T-helper 2 cell treated with Interferon-gamma antibody and Interleukin-4, amounts not matched to agents 100 ng/mL and 5 ng/mL, for 36 hours (primary cell): ENCODE data around the gene TBK1. TPM values are rescaled to one million over a fixed set of nuclear protein-coding genes. Genes with fewer than 3 reads are reported as not detected.

ENCODE experiments used
- intact Hi-C: fragments of 100-400 bp; cut with micrococcal nuclease; formaldehyde crosslinking; loops from one replicate; pipeline ENCODE4 v1.15.1; 2023
- total RNA-seq: library from RNA; stranded (reverse); gene quantifications from 2 replicates; pipeline ENCODE4 v1.2.3, GENCODE V29; 2022

TBK1 gene
- total RNA-seq, 1 donor from 2014 or later = 39.1 TPM

DNA sequence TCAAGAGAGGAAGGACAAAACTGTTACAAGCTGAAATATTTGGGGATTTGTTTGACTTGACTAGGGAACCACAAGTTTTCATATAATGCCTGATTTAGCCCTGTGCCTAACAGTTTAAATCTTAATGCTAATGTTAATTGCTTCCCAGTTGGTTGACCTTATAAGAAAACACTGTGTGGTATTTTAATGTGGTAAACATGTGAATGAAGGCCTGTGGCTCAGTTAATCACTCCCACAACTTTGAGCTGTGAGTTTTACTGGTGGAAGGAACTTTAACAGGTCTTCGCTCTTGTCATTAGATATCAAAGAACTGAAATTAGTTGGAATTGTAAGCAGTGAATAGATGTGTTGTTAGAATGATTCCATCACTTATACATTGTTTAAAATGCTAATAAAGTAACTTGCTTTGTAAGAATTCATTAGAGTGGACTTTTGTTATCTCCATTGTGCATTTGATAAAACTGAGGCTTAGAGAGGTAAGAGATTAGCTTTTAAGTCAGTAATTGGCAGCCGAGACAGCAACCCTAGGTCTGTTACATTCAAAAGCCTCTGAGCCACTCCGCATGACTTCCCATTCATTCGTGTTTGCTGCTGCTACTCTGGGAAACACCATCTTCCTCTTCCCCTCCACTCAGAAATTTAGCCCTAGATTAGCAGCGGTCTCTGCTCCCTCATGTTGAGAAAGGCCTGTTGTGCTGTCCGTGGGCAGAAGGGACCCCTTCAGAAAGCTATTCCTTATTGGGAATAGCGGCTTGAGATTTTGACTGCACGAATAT is 1.0 kb upstream of the TBK1 start:
- intact Hi-C loops = loop anchor here (5.0 kb wide), 2 partner anchors 41 to 216 kb away; no protein-coding TSS in a partner anchor

DNA sequence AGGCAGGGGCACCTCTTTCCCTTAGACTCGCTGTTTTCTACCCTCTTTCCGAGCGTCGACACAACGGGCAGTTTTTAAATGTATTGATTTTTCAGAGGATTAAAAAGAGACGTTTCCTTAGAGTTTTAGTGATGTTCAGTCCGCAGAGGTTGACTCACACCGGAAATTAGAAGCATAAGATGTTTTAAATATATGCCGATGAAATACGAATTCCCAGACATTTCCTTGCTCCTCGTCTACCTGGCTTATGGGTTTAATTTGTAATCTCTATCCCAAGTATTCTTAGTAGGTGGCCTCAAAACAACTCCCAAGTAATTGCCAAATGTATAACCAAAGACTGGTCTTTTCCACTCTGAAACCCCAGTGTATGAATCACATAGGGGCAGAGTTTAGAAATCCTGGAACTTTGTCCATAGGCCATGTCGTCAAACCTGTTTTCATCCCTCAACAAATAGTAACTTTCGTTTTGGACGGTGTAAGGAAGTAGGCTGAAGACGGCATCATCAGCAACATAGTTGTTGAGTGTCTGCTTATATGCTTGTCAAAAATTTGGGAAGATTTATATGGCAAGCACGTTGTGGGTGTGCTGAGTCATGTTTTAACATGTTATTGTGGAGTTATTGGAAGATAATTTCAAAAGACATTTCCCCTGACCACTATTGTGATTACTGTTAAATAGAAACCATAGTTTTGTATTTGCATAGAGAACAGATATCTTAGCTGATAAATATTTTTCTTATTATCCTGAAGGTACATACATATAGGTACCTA is 824 bp downstream of the TBK1 start:
- intact Hi-C loops = loop anchor here (1.0 to 5.0 kb wide), 3 partner anchors 40 to 215 kb away; partner anchors contain the start of gene XPOT

DNA sequence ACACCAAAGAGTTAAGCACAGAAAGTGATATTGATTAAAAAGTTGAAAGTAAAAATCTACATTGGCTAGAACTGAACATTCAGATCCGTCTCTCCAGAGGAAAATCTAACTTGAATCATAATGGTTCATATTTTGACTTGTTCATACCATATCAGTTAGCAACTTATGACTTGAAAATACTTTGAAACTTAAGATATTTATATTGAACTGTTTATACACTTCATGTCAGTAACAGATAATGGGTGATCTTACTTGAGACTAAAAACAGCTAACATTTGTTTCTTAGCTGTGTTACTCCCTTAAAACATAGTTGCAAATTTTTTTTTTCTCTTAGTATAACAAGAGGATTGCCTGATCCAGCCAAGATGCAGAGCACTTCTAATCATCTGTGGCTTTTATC is 3.6 kb downstream of the TBK1 start:
- intact Hi-C loops = loop anchor here (5.0 kb wide), 2 partner anchors 157 to 233 kb away; partner anchors contain the start of genes KICS2 and RASSF3

DNA sequence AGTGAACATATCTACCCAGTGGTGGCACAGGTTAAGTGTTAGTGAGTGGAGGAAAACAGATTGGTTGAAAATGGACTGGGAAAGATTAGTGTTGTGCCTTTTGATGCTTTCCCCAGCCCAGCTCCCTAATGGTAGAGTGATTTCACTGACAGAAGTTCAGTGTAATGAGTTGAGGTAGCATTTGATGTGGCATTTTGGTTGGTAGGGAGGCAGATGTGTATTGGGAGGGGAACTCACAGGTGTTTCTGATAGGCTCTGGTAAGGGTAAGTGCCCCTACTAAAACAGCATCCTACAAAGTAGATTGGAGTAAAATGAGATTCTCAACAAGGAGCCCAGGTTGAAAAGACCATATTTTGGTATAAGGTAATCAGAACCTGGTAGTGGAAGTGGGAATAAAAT is 4.2 kb downstream of the TBK1 start:
- intact Hi-C loops = loop anchor here (5.0 kb wide), 2 partner anchors 156 to 234 kb away; partner anchors contain the start of genes KICS2 and RASSF3

DNA sequence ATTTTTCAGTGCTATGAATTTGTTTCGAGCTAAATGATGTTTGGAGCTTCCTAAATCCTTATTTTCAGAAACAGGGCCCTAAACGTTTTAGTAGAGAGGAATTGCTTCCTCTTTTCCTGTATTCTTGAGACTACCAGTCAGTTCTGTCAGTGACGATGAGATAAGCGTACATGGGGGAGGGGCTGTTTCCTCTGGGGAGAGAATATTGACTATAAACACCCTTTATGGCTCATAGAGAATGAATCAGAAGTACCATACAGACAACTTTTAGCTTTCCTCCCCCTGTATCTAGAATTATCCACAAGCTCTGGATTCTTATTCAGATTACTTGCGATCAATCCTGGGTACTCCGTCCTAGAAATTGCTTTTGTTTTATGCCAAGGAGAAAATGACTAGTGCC is 5.1 kb downstream of the TBK1 start:
- intact Hi-C loops = loop anchor here (5.0 kb wide), 2 partner anchors 155 to 235 kb away; partner anchors contain the start of genes KICS2 and RASSF3

DNA sequence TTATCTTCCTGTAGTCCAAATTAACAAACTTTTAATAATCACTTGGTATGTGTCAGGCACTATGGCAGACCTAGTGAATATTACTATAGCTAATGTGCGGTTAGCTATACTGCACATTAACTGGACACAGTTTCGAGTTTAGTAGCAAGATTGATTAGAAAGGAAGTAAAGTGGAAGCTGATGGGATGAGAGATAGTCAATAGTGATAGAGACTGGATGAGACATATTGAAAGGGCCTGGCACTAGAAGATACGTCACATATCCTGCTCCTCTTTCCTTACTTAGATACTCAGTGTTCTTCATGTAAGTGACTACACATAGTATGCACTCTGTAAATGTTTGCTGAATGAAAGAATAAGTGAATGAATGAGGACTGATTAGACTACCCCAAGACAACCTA is 5.5 kb downstream of the TBK1 start:
- intact Hi-C loops = loop anchor here (5.0 kb wide), 2 partner anchors 155 to 235 kb away; partner anchors contain the start of genes KICS2 and RASSF3

DNA sequence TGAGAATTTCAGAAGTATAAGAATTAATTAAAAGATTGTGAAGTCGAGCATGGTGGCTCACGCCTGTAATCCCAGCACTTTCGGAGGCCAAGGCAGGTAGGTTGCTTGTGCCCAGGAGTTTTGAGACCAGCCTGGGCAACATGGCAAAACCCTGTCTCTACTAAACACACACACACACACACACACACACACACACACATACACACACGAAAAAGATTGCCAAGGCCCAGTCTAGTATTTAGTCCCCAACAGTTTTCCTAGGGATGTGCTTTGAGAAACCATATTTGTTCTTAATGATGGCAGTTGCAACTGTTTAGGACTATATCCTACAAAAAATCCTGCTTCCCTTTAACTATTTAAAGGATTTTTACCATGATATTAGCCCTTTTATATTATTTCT is 6.0 kb downstream of the TBK1 start:
- intact Hi-C loops = loop anchor here (5.0 kb wide), 2 partner anchors 154 to 236 kb away; partner anchors contain the start of genes KICS2 and RASSF3

DNA sequence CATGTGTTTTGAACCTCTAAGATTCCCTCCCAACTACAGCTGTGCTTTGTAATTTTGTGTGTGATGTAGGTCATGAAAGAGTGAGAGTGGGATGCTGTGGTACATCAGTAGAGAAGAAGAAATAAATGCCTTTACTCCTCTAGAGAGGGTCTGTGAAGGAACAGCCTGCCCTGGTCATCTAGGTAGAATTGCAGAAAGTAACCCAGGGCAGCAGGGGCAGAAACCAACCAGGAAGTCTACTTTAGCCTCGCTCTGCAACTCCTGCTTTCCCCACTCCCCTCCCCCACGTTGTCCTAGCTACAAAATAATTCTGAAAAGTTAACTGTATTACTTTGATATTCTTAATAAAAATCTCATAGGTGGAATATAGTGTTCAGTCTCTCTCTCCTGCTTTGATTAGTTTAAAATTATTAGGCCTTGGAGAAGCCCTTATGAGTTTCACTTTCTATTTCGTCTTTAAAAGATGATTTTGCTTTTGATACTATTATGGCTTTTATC is 7.5 kb downstream of the TBK1 start:
- intact Hi-C loops = loop anchor here (5.0 kb wide), 2 partner anchors 153 to 237 kb away; partner anchors contain the start of genes KICS2 and RASSF3

DNA sequence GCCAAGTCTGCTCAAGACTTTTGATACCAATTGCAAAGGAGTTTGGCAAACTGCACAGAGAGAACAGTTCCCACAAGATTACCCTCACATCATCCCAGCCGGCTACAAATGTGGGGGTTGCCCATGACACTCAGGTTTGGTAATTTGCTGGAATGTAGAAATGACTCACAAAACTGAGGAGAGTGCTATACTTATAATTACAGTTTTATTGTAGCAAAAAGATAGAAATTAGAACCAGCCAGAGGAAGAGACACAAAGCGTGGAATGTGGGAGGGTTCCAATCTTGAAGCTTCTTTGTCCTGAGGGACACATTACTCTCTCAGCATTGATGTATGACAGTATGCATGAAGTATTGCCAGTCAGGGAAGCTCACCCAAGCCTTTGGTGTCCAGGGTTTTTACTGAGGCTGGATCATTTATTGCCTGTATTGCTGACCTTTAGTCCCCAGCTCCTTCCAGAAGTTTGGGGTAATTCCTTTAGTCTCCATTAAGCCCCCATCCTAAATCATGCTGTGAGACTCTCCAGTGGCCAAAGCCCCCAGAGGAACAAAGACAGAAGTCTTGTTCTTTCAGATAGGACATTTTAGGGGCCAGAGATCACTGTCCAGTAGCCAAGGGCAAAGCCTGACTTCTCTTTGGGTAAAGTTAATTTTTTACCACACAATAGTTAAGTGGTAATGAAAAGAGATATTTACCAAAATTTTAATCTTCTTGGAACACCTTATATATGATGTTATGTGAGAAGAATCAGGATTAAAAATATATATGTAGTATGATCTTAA is 9.9 kb downstream of the TBK1 start:
- intact Hi-C loops = no loop called here

DNA sequence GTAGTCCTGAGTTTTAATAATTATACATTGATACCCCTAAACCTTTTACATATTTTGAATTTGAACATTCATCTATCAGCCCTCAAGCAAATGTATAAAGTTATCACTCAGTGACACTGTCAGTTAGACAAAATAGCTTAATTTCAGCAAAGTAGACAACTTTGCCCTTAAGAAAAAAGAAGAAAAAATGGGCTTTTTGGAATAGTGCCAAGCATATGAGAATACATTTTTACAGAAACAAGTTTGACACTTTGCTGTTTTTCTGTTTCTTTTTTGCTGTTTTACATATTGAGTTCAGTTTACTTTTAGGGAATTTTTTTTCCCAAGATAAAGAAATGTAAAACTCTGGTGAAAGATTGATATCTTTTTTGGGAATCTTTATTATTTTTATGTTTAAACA is 14.3 kb downstream of the TBK1 start:
- intact Hi-C loops = no loop called here

DNA sequence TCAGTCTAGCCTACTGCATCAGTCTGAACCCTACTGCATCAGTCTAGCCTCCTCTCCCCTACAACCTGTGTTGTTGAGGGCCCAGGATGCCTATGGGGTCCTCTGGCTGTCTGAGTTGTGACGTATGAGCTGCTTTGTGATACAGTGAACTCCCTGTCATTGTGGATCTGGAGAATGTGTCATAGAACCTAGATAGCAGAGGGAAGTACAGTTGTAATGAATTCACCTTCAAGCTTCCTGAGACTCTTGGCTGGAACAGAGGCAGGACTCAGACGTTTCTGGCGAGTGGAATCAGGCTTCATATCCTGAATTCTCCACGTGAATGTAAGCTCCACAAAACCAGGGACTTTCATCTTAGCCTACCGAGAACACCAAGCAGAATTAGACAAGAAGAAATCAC is 17.0 kb downstream of the TBK1 start:
- intact Hi-C loops = no loop called here

DNA sequence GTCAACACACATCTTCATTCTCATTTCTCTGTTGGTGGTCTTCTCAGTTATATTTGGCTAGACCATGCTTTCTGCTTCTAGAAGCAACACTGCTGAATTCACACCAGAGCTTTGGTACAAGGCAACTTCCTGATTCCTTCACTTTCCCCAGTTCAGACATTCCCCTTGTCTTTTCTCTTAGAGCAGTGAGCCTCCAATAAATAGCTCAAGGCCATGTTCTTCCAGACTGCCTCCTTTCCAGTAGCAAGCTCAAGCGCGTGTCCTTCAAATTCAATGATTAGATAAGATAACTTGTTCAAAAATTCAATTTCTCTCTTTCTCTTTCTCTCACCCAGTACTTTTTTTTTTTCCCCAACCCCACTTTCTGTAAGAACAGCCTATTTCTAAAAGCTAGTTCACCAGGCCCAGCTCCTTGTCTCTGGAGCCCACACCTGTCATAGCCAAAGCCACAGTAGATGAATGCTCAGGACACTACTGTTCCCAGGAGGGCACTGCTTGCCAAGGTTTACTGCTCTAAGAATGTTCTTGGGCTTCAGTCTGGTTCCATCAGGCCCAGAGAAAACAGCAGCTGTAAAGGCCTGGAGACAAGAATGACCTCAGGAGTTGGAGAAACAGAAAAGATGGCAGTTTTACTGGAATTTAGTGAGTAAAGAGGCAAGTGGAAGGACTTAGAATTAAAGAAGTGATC is 17.7 kb downstream of the TBK1 start:
- intact Hi-C loops = no loop called here

DNA sequence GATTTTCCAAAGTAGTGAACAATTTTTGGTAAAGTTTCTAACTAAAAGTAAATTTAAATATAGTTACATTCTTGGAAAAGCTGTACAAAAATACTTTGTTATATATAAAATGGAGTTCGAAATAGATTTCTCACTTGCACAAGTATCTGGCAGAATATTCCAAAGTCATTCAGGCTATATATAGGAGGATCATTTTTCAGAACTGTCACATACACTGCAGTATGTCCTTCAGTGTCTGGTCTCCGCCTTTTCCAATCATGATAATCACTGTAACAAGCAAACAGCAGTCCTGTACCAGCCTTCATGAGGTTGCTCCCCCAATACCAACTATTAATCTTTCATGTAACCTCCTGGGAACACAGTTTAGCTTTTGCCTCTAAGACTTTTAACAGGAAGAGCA is 18.6 kb downstream of the TBK1 start:
- intact Hi-C loops = no loop called here

DNA sequence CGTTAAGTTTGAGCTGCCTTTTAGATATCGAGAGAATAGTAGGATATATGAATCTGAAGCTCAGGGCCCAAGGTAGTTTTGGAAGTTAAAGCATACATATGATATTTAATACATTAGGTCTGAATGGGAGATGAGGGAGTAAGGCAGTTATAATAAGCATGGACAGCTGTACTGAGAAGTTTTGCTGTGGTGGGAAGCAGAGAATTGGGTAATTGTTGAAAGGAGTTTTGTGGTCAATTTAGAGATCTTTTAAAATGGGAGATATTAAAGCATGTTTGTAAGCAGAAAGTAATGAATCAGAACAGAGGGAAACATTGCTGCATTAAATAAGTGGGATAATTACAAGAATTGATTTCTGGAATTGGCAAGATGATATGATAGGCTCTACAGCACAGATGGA is 21.3 kb downstream of the TBK1 start:
- intact Hi-C loops = no loop called here

DNA sequence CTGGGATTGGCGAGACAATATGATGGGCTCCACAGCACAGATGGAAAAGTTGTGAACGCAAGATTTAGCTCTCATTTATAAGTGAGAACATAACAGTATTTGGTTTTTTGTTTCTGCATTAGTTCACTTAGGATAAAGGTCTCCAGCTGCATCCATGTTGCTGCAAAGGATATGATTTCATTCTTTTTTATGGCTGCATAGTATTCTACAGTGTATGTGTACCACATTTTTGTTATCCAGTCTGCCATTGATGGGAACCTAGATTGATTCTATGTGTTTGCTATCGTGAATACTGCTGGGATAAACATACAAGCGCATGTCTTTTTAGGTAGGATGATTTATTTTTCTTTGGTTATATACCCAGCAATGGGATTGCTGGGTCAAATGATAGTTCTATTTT is 23.6 kb downstream of the TBK1 start:
- intact Hi-C loops = no loop called here

DNA sequence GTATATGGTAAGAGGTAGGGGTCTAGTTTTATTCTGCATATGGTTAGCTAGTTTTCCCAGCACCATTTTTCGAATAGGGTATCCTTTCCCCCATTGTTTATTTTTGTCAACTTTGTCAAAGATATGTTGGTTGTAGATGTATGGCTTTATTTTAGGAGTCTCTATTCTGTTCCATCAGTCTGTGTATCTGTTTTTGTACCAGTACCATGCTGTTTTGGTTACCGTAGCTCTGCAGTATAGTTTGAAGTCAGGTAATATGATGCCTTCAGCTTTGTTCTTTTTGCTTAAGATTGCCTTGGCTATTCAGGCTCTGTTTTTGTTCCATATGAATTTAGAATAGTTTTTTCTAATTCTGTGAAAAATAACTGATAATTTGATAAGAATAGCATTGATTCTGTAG is 24.9 kb downstream of the TBK1 start:
- intact Hi-C loops = no loop called here

DNA sequence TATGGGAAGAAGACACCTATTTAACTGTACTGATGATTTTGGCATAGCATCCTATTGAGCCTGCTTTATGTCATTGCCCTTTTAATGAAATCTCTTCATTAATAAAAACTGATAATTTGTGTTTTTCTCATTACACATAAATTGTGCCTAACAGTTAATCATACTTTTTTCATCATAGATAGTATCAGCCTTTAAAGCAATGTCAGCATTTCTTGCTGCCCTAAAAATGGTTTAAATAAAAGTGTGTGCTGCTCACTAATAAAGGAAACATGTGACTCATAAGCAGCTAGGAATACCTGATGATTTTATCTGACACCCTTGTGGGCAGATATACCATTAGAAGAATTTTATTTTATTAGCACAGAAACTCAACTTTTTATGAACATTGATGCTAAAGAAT is 26.7 kb downstream of the TBK1 start:
- intact Hi-C loops = no loop called here

DNA sequence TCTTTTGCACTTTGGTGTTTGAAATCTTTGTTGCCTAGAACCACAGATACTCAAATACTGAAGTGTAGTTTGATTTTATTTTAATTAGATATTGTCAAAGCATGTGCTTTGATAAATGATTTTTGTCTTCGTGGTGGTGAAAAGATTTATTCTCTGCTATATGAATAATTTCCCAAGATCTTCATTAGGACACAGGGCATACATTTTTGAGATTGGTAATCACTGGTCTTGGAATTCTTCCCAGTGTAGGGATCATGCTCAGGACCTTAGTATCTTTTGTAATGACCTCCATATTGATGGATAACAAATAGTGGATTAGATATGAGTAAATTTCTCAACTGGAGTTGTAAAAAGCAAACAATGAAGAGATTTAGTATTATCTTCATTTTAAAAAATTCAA is 28.2 kb downstream of the TBK1 start:
- intact Hi-C loops = no loop called here

DNA sequence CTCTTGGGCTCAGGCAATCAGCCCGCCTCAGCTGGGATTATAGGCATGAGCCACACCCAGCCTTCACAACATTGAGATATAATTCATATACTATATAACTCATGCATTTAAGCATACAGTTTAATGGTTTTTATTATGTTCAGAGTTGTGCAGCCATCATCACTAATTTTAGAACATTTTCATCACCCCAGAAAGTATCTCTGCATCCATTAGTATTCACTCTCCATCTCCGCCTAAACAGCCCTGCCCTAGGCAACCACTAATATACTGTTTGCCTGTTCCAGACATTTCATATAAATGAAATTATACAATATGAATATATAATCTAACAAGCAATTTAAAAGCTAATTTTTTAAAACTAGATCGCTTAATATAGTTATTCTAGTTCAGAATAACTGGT is 34.7 kb downstream of the TBK1 start:
- intact Hi-C loops = no loop called here

DNA sequence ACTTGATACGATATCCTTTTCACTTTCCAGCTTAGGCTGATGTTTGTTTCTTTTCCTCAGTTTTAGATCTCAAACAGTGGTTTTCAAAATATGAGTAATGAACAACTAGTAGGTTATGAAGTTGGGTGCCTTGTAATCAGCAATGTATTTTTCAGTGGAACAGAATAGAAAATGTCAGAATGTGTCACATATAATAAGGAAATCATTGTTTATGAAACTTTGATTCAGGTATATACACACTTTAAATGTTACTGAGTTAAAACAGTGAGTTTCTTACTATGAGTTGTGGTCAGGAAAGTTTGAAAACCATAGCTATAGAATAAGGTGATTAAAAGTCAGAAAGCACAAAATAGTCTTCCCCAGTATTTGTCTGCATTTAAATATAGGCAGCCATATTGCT is 39.8 kb downstream of the TBK1 start:
- intact Hi-C loops = loop anchor here (5.0 kb wide), 1 partner anchor 39 kb away; the partner anchor contains the start of gene TBK1
